Skin of body (tissue), 2 donors: ENCODE measurements around the gene CABLES1. TPM values are rescaled to one million over a fixed set of nuclear protein-coding genes. Genes with fewer than 3 reads are reported as not detected.
A peak's percentile ranks its signal among the peaks of the same experiment; 100 is the strongest.

Experiments used
- DNase-seq: peaks from one replicate; lab custom pipeline; 2025; lab: John Stamatoyannopoulos, UW
- total RNA-seq: library from RNA; depleted of rRNA; stranded (reverse); fragments of >200 nt; gene quantifications from one replicate; pipeline ENCODE4 v1.2.3, GENCODE V29; 2014

The CABLES1 gene
- total RNA-seq, 1 donor from 2014 or later: 26.6 TPM

DNA sequence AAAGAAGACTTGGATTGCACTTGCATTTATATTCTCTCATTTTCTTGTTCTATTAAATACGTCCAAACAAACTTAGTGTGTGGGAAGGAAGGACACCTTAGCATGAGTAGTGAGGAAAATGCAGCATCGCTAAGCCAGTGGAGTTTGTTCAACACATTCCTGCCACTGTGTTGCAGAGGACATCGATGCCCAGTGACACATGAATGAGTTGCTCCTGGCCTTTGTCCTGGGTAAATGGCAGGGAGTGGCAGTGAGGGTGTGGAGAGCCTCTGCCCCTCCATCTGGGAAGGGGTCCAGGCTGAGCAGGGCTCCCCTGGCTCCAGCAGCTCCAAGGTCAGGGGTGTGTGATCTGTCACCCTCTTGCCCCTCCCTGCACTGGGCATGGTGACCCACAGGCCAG, 75.9 kb downstream of the CABLES1 start:
- no peak for DNase-seq

DNA sequence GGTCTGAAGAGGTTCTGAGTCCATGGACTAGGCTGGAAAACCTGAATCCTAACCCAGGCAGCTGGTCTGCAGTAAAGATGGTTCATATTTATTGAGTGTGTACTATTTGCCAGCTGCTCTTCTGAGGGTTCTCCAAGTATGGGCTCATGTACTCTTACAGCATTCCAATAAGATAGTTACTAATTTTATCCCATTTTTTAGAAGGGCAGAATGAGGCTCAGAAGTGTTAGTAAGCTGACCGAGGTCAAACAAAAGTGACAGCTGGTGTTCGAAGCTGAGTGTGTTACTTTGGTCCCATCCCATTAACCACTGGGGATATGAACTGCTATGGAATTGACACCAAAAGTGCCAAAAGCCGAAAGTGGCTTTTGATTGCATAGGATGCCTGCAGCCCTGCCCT, 76.9 kb downstream of the CABLES1 start:
- DNase-seq: no peak

DNA sequence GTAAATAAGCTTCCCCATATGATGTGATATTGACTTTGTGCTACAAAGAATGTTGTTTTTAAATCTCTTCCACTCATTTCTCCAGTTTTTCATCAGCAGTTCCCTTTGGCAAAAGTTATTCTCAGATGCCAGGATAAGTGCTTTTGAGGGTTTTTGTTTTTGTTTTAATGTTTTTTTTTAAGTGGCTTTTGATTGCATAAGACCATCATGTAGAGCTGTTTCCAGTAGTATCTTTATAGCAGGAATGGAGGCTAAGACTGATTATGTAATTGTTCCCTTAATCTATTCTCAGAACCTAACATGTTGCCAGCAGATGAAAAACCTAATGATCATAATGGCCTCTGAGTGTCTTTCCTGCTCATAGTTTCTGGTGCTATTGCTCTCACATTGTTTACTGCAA, 77.9 kb downstream of the CABLES1 start:
- DNase-seq: peak; percentile 41

DNA sequence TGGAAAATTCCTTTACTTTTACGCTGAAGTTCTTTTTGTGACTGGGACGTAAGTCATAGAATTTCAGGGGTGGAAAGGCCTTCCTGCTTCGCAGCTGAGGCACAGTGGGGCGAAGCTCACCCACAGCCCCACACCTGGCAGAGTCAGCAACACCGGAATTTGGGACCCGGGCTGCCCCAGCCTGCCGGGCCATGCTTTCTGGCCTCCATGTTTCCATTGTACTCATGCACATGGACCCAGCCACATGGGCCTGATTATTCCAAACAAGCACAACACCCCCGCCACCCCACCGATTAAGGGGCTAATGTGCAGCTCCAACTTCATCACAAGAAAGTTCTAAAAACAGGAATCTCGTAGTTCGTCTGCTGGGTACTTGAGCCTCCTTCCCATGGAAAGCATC, 82.5 kb downstream of the CABLES1 start:
- DNase-seq: no peak

DNA sequence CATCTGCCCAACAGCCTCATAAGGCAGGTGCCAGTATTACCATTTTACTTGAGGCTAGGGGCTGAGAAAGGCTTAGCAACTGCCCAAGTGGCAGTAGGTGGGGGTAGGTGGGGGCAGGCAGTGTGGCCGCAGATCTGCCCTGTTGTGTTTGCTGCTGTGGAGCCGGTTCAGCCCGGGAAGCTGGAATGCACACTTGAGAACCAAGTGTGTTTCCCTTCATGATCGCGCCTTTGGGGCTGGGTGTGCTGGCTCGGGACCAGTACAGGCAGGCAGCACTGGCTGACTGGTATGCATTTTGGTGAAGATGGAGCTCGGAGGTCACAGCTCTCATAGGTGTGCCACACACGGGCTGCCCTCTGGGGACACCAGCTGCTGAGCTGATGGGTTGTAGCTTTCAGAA, 85.1 kb downstream of the CABLES1 start:
- DNase-seq: no peak

DNA sequence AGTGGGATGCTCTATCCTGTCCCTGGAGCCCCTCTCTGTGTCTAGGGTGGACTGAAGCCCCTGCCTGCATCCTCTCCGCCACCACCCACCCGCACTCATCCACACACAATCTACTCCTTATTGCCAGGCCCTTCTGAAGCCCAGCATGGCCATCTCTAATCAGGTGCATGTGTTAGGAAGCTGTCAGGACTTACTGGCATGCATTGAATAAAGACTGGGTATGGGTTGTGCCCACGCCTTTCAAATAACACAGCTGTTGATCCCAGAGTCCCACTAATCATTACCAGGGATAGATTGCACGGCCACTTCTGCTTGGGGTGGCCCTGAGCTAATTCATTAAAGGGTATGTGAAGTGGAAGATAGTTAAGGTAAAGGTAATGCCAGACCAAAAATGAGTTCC, 88.4 kb downstream of the CABLES1 start:
- DNase-seq: no peak

DNA sequence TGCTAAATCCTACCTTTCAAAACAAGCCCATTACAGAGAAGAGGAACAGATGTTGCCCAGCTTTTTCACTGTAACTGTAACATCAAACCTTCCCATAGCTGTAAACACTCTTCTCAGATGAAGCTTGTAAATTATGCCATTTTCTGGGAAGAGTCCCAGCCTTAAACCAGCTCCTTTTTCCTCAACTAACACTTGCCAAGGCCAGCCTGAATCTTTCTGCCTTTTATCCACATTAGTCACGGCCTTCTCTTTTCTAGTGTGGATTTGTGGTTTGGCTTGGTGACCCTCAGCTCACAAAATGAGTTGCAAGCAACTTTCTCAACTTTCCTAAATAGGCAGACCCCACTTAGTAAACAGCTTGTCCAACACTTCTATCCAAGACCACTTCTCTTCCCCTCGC, 90.2 kb downstream of the CABLES1 start:
- peak; percentile 77 for DNase-seq

DNA sequence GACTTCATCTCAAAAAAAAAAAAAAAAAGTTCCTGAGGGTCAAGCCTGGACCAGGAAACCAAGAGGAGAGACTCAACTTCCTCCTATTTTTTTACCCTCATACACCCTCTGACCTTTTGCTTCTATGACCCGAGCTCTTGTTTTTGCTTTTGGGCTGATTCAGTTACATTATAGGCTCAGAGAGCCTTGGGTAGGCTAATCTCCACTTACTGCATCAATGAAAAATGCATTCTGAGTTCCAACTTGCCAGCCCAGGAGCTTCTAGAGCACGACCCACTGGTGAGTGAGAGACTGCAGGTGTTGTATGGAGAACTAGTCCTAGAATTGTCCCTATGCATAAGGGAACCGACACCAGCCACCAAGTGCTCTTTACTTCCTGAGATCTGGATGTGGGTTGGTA, 91.1 kb downstream of the CABLES1 start:
- DNase-seq: no peak

DNA sequence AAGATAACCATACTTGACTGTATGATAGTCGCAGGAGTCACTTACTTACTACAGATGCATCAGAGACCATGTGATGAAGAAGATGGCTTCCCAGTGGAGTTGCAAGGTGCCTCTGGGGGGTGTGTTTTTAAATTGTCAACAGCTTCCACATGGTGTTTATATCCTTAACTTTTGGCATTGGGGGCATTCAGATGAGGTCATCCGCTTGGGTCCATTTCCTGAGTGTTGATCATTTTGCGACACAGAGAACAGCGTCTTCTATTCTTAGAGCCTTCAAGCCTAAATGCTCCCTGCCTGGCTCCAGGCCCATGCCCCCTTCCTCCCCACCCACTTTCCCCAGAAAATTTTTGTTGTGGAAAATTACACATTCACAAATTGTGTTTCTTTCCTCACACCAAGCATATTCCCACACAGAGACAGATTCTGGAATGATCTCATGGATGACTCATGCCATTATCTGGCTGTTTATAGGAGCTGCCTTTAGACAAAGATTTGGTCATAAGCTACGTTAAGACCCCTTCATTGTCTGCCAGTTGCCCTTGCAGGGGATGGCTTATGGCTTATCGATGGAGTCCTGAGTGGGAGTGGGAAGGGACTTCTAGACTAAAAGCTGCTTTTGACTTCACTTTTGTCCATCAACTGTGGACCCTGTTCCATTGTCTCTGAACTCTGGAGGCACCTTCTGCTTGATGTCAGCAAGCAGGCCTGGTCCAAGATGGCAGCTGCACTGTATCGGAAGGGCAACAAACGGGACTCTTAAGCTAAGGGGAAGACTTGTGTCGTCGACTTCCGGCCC, 91.8 kb downstream of the CABLES1 start:
- peak; percentile 85 for DNase-seq

DNA sequence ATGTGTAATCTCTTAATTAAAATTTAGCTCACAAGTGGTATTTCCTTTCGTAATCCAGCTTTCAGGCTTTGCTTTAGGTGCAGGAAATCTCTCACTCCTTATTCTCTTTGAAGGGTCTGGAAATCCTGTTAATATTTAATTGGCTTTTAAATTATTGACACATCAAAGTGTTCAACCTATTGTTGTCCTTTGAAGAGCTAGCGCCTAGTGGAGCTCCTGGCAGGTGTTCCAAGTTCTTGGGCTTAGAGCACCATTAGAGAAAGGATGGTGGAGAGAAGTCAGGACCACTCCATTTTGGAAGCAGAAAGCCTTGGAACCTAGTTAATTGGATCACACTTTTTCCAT, 92.4 kb downstream of the CABLES1 start:
- DNase-seq: no peak

DNA sequence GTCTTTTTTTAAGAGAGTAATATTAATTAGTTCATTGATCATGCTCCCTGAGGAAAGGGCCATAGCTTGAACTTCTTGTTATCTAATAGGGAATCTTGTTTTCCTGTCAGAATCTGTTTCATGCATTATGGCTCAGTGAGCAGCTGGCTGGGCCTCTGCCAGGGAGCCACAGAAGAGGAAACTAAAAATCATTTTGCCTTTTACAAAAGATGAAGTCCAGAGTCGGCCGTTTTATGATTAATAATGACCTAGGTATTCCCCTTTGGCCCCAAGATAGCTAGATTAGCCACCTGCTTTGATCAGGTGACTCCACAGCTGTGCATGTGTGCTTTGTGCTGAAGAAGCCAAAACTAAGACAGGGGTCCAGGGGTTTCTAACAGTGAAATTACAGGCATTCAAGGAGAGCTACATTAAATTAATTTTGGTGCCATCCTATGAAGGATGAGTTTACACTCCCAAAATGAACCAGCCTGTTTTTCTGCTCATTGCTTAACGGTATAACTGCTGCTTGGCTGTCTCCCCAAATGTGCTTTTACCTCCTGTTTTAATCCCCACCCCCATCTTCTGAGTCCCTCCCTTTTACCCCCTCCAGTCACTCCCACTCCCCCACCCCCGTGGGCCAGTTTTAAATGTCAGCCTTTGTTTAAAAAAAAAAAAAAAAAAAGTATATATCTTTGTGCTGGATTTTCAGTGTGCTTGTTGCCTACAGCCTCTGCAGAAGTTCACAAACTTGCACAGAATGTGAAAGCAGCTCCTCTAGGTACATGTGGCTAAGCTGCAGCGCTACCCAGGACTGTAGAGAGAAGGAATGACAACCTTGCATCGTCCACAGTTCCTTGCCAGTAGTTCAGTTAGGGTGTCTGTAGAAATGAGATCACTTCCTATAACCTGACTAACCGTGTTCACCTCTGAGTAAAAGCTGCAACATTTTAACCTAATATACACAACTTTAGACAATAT, 93.1 kb downstream of the CABLES1 start:
- no peak for DNase-seq

DNA sequence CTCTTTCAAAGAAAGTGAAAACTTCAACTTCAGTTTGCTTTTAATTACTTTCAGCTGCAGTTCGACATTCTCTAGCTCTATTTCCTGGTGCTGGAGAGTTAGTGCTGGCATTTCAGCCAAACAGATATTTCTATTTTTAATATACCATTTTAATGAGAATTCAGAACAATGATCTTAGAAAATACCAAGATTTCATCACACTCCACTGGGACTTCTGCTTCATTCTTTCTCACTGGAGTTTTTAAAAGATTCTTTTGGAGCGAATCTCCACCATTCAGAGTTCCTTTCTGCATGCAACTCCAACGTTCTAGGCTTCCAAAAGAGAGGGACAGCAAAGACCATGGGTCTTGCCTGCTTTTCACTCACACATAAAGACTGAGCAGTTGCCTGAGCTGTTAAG, 94.2 kb downstream of the CABLES1 start:
- DNase-seq: peak; percentile 85

DNA sequence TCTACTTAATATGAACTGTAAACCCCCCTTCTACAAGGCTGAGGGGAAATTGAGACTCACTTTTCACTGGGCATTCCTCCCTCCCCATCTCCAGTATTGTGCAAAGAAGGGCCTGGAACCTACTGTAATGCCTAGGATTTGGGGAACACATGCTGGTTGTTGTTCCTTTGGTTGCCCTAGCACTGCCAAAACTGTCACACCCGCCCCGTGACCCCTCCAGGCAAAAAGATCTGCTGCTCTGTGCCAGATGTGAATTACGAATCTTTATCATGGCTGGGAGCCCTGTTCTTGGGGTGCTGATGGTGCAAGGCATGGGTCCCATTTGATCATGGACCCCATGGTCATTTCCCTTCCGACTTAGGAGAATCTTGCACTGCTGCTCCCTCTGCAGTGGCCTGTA, 95.4 kb downstream of the CABLES1 start:
- DNase-seq: no peak

DNA sequence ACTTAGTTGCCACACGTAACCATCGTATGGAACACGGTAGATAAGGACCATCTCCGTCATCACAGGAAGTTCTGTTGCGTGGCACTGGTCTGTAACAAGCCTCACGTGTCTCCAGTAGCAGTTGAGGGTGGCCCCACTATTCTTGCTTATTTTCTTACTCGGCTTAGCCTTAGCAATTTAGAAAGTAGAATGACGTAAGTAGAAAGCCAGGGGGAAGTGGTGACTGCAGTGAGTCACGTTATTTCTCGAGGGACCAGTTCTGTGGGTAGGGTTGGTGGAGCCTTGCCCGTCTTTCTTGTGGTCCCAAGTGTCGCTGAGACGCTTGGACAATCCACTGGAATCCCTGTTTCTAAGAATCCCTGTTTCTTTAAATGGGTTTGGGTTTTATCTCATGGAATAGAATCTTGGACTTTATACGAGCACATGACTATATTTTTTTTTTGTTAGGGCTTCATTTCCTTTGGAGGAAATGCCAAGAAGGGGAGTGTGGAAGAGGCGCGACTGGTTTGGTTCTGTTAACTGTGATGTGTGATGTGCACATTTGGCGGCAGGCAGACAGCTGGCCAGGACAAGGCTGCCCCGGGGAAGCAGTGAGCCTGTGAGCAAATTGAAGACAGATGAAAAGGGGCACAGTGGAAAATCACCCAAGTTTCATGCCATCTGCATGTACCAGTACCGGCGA, 96.2 kb downstream of the CABLES1 start:
- DNase-seq: peak; percentile 72

DNA sequence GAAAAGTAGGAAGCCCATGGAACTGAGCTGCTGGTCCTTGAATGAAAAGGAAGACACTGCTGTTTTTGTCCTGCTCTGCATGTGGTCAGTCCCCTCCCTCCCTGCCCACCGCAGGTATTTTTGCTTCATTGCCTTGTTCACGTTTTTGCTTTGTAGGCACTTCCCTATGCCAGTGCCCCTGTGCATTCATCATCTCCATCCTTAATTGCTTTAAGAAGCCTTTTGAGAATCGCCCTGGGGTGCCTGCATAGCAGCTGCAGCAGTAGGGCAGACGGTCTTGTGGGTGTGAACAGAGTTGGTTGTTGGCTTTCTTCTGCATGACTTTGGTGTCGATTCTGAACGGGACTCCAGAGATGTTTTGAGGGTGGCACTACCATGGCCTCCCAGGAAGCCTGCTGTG, 97.0 kb downstream of the CABLES1 start:
- no peak for DNase-seq

DNA sequence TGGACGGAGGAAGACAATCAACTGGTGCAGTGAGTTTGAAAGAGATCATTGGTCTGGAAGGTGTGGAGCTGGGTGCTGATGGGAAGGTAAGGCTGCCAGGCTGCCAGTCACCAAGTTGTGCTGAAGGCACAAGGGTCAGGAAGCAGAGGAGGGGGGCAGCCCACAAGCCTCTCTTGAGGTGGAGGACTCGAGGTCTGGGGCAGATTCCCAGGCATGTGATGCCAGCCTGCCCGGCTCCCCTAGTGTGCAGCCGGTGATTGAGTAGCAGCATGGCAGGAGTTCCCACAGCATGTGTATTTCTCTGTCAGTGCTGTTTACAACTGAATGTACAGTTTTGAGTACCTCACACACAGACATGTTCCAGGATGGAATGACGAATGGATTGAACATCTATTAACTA, 99.3 kb downstream of the CABLES1 start:
- no peak for DNase-seq

DNA sequence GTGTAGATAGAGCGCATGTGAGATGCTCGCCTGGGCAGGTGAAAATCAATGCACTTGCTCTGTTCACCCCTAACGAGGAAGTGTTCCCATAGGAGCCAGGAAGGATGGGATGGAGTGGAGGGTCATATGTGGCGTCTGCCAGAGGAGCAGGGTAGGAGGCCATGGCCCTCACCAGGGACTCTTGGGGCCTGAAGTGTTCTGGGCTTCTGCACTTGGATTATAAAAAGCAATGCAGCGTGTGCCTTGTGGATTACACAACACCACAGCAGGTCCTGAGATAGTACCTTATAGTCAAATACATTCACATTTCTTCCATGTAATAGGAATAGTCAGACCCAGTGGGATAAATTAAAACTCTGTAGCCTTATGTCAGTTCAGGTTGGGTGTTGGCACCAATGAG, 100.1 kb downstream of the CABLES1 start:
- DNase-seq: no peak

DNA sequence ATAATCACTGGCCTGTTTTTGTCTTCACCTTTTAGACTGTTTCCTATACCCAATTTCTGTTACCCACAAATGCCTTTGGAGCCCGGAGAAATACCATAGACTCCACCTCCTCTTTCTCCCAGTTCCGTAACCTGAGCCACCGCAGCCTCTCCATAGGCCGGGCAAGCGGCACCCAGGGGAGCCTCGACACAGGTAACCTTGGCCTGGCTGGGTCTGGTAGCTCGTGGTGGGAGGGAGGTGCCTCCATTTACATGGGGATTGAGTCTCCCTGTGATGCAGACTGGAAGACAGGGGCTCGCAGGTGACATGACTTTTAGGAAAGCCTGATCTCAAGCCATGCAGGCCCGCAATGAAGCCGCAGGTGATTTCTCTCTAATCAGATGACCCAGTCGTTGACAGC, 100.6 kb downstream of the CABLES1 start:
- DNase-seq: no peak

DNA sequence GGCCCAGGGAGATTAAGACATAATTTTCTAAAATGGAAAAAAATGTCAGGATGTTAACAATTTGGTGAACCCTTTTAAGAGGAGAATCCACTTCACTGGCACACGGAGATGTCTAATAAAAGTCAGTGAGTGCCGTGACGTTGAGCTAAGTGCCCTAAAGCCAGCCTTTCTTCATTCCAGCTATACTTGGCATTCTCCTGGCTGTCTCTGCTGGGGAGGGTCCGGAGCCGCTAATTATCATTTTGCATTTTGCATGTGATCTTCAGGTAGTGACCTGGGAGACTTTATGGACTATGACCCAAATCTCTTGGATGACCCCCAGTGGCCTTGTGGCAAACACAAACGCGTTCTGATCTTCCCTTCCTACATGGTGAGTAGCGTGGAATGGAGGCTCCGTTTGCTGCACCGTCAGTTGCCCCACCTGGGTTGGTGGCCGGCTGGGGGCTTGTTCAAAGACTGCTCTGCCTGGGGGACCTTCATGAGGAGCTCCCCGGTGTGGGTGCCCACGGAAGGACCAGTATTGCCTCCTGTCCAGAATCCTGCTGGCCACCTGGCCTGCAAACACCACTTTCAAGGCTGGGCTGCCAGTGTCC, 101.7 kb downstream of the CABLES1 start:
- no peak for DNase-seq

DNA sequence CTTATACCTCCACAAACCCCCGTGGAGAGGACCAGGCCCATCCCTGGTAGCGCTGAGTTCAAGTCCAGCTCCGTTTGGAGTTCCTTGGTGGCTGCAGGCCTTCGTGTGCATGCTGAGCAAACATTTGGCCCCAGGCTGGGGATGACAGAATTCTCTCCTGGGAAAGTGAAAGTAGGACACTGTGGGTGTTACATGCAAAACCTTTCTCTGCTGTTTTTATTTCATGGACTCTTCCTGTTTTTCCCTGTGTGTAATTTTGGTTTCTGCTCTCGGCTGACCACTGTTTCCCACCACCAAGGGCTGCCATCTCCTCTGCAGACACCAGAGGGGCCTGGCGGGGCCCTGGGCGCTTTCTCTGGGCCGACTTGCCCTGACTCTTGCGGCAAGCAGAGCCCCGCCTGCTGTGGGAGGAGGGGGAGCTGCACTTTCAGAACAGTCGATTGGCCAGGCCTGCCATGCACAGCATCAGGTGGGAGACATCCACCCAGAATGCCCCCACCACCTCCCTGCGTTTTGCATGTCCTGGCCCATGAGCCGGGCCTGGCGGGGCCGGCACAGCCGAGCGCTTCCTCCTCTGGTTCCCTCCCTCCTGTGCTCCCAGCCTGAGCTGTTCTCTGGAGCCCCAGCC, 102.4 kb downstream of the CABLES1 start:
- DNase-seq: no peak

DNA sequence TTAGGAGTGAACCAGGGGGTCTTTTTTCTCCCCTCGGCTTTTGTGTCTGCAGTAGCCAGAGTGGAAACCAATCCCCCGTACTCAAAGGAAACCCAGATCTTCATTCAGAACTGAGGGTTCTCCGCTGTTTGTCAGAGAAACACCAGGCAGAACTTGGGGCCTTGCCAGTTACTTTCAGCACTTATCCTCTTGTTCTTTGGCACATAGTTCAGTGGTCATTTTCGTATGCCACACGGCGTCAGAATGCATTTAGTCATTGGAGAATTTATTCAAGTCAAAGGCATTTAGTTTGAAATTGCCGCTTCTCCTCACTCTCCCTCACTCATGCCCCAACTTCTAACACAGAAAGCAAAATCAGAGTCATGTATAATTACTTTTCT, 102.9 kb downstream of the CABLES1 start:
- no peak for DNase-seq
